K562 (cell line): ENCODE data around the gene EEA1. TPM values are rescaled to one million over a fixed set of nuclear protein-coding genes. Genes with fewer than 3 reads are reported as not detected.

Experiments used
- ARID4B ChIP-seq: sonication (generic); formaldehyde crosslinking; IDR thresholded peaks from 2 replicates; pipeline ENCODE4 v1.8.0; 2022; ENCODE audit warnings: mild to moderate bottlenecking, missing genetic modification reagents
- BRF1 ChIP-seq: IDR thresholded peaks from 3 replicates; pipeline ENCODE4 v1.6.1; 2011; ENCODE audit warnings: borderline replicate concordance, mild to moderate bottlenecking; ENCODE audit not compliant: insufficient read length; ENCODE audit errors: extremely low read depth
- DACH1 ChIP-seq: fragments of 450-650 bp; IDR thresholded peaks from 2 replicates; pipeline ENCODE4 v1.6.1; 2018; ENCODE audit not compliant: partially characterized antibody
- ETS1 ChIP-seq: conservative IDR thresholded peaks from 2 replicates; pipeline ENCODE4 v1.6.1; 2011; ENCODE audit warnings: low read depth, mild to moderate bottlenecking, low read length; ENCODE audit not compliant: control insufficient read depth
- ETV1 ChIP-seq: fragments of 450-650 bp; conservative IDR thresholded peaks from 2 replicates; pipeline ENCODE4 v1.6.1; 2016; ENCODE audit warnings: missing genetic modification characterization, control low read depth, low read depth, missing compliant biosample characterization
- FOS ChIP-seq: IDR thresholded peaks from 3 replicates; pipeline ENCODE4 v1.6.1; 2011; ENCODE audit not compliant: insufficient read length; ENCODE audit errors: extremely low read depth
- GABPA ChIP-seq: fragments of 200-800 bp; sonication (Bioruptor generic); conservative IDR thresholded peaks from 2 replicates; pipeline ENCODE4 v1.6.1; 2016; ENCODE audit warnings: low read depth, missing genetic modification characterization, missing compliant biosample characterization
- HMGN3 ChIP-seq: IDR thresholded peaks from 2 replicates; pipeline ENCODE4 v1.6.1; 2011; ENCODE audit warnings: borderline replicate concordance, low read depth, mild to moderate bottlenecking, mixed read lengths, low read length; ENCODE audit not compliant: insufficient read length; ENCODE audit errors: extremely low read depth
- KDM4B ChIP-seq, 2 experiments: fragments of 450-650 bp in 1 of 2; sonication (generic) in 1 of 2; IDR thresholded peaks; 2 replicates each; pipeline ENCODE4 v1.6.1; 2016 to 2017; ENCODE audit warnings: borderline replicate concordance in 2 of 2, antibody characterized with exemption in 1 of 2, low read depth in 1 of 2, mild to moderate bottlenecking in 1 of 2
- RBM14 ChIP-seq: fragments of 200-400 bp; formaldehyde crosslinking; IDR thresholded peaks from 2 replicates; pipeline ENCODE4 v1.6.1; 2018; ENCODE audit warnings: low read depth, mild to moderate bottlenecking, low read length, moderate library complexity, borderline replicate concordance; ENCODE audit not compliant: insufficient read depth
- RBM34 ChIP-seq: fragments of 200-400 bp; formaldehyde crosslinking; IDR thresholded peaks from 2 replicates; pipeline ENCODE4 v1.6.1; 2018; ENCODE audit warnings: low read length, borderline replicate concordance; ENCODE audit not compliant: insufficient read depth
- THAP12 ChIP-seq: fragments of 250-450 bp; sonication (Bioruptor Pico); IDR thresholded peaks from 2 replicates; pipeline ENCODE4 v1.9.0; 2021; ENCODE audit warnings: mild to moderate bottlenecking, inconsistent platforms
- XRCC5 ChIP-seq: fragments of 200-400 bp; formaldehyde crosslinking; IDR thresholded peaks from 2 replicates; pipeline ENCODE4 v1.6.1; 2017; ENCODE audit warnings: low read depth, mild to moderate bottlenecking, low read length
- ZKSCAN8 ChIP-seq: fragments of 200-800 bp; sonication (Bioruptor generic); IDR thresholded peaks from 2 replicates; pipeline ENCODE4 v1.6.1; 2016; ENCODE audit warnings: missing genetic modification characterization, missing compliant biosample characterization
- ZNF165 ChIP-seq: fragments of 250-450 bp; sonication (Bioruptor Pico); IDR thresholded peaks from 2 replicates; pipeline ENCODE4 v1.4.0; 2020; ENCODE audit warnings: borderline replicate concordance
- ZNF274 ChIP-seq: IDR thresholded peaks from 2 replicates; pipeline ENCODE4 v1.6.1; 2011; ENCODE audit warnings: low read depth, mild to moderate bottlenecking, low read length, moderate library complexity, borderline replicate concordance
- ZNF384 ChIP-seq: IDR thresholded peaks from 2 replicates; pipeline ENCODE4 v1.6.1; 2012; ENCODE audit warnings: low read depth, low read length, improper control_type of control experiment
- ZNF778 ChIP-seq: fragments of 450-650 bp; formaldehyde crosslinking; IDR thresholded peaks from 2 replicates; pipeline ENCODE4 v1.4.0; 2020; ENCODE audit warnings: mild to moderate bottlenecking, moderate library complexity
- polyA plus RNA-seq, 8 experiments: library from polyadenylated mRNA; depleted of rRNA in 4 of 8; stranded (reverse) in 5 of 8; unstranded in 3 of 8; fragments of >200 nt; fragmentation: Nextera tagmentation in 2 of 8; fragmentation: Illumina TruSeq in 1 of 8; extraction: Ambion mirVana in 2 of 8; extraction: Trizol in 1 of 8; gene quantifications; 2 replicates each; pipeline versions ENCODE4 v1.2.1 to v1.2.3, GENCODE V29; 2011 to 2014; ENCODE audit warnings: inconsistent platforms in 1 of 8, missing spikeins in 1 of 8
- total RNA-seq, 7 experiments: library from RNA; depleted of rRNA in 6 of 7; stranded (reverse); fragments of >200 nt in 6 of 7; fragmentation: Illumina TruSeq in 2 of 7; extraction: Trizol in 2 of 7; gene quantifications; 2 replicates each; pipeline versions ENCODE4 v1.2.1 to v1.2.3, GENCODE V29; 2011 to 2021; ENCODE audit warnings: low replicate concordance in 1 of 7

Gene EEA1
- total and polyA plus RNA-seq, 9 of the 15 experiments (the other 6 are each of a cell fraction or from before 2014, with no cell fraction given) = 3.5 to 17.1 (median 7.5) TPM

GRCh38 chr12:92928962-92929915, at the start of gene EEA1 (continued):
- TF ChIP-seq HMGN3 = peak; percentile 97
- no peak; the same call in none of the 2 replicates for TF ChIP-seq XRCC5
- peak; percentile 64 for TF ChIP-seq ETV1
- TF ChIP-seq ARID4B (CRISPR knock-in tag) = peak; percentile 81; the same call in 1 of the 2 replicates
- no peak for TF ChIP-seq ZNF165 (CRISPR knock-in tag)
- TF ChIP-seq ETS1 = peak; percentile 83
- peak; percentile 28; the same call in 1 of the 2 replicates for TF ChIP-seq ZNF384
- TF ChIP-seq BRF1 = no peak
- TF ChIP-seq KDM4B (IDR thresholded peaks at IDR 0.05; ENCODE audit: borderline replicate concordance in 2 of 2, low read depth in 1 of 2) = no peak
- TF ChIP-seq RBM34 = no peak
- peak; percentile 74 for TF ChIP-seq THAP12 (CRISPR knock-in tag)
- no peak for TF ChIP-seq ZKSCAN8 (CRISPR knock-in tag)
- TF ChIP-seq ZNF778 = no peak
- TF ChIP-seq FOS = peak; percentile 71
- no peak for TF ChIP-seq ZNF274
- TF ChIP-seq GABPA (tag) = peak; percentile 79
- TF ChIP-seq DACH1 = no peak
- TF ChIP-seq RBM14 = no peak
